ENCODE results near the gene EEF1AKMT2.
"Not testable (repeated sequence)": the region's sequence is repeated elsewhere in the genome, so short reads cannot be mapped to it uniquely, and the experiment has no call there.

The EEF1AKMT2 gene

DNA sequence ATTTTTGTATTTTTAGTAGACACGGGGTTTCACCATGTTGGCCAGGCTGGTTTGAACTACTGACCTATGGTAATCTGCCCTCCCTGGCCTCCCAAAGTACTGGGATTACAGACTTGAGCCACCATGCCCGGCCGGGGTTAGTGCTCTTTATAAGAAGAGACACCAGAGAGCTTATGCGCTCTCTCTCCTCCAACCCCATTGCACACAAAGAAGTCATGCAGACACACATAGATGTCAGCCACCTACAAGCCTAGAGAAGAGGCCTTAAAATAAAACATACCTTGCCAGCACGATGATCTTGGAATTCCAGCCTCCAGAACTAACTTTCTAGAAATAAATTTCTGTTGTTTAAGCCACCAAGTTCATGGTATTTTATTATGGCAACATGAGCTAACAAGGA is 37.5 kb downstream of the EEF1AKMT2 start:
- no peak for DNase-seq

DNA sequence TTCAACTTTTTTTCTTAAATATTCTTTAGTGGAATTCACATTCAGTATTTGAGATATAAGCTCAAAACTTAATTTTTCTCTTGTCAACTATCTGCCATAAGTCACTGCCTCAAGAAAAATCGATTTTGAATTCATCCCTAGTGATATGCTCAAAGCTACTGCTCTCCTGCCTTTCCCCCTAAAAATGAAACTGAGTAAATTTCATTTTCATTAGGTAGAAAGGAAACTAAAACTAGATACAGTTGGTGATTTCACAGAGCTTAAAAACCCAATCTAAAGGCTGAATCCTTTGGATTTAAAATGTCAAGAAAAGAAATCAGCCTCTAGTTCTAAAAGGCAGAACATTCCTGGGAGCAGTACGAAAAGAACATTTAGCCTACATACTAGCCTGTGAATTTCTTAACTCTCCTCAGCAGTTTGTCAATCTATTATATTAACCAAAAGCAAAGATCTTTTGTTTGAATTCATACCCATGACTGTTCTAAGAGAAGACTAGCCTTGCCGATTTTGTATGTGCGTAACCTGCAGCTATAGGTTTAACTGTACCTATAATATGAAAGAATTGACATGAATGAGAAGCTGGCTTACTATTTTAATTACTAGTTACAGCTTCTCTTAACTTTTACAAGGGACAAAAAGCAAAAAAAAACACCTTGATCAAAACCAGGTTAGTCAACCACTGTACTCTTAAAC is 42.6 kb downstream of the EEF1AKMT2 start:
- no peak for DNase-seq

DNA sequence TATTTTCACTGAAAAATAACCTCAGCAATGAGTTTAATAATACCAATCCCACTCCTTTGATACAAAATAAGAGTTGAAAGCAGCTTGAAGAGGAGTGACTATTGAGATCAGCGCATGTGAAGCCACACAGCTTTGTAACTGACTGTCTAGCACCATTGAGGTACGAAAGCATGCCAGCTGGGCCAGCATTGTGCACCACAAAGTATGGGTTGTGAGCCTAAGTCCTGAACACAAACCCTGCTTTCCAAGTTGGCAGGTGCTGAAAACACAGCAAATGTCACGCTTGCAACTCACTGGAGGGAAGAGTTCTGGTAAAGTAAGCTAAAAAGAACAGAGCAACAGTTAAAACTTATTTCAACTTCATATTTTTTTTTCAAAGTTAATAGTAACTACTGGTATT is 43.5 kb downstream of the EEF1AKMT2 start:
- DNase-seq, result no peak

DNA sequence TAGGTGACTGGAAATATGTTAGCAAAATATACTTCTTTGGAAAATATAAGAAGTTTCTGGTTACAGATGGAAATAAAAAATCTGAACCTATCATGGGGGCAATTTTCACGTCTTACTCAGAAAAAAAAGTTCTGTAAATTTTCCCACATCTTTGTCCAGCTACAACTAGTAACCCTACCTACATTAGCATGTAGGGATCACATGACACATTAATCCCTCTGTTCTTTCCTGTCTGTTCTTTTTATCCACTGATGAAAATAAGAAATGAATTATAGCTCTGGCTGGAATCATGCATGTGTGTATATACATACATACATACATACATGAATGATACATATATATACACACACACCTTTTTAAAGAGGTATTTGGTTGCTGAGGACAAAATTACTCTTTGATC is 43.9 kb downstream of the EEF1AKMT2 start:
- no peak for DNase-seq

DNA sequence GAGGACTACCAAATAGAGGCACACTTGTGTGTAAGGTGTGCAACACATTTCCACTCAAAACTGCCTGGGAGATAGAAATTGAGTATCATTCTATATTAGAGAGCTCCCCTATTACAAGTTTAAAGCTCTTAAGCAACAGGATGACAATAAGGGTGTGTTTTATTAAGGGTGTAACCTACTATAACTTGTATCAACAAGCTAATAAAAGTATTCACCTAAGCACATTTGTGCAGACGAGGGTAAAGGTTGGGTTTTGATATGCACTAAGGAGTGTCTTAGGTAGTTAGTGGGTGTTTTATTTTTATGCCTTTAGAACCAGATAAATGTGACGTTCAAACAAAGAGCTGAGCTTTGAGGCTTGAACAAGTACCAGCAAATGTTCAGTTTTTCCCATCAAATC is 44.7 kb downstream of the EEF1AKMT2 start:
- no peak for DNase-seq

DNA sequence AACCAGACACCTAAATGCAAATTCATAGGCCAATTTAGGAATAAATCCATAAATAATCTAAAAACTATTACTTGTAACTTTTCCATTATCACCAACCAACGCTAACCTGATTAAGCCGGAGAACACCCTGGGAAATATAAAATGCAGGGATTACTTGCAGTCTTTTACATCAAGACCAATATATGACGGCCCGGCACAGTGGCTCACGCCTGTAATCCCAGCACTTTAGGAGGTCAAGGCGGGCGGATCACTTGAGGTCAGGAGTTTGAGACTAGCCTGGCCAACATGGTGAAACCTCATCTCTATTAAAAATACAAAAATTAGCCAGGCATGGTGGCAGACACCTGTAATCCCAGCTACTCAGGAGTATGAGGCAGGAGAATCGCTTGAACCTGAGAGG is 45.2 kb downstream of the EEF1AKMT2 start:
- DNase-seq, result not testable (repeated sequence)

DNA sequence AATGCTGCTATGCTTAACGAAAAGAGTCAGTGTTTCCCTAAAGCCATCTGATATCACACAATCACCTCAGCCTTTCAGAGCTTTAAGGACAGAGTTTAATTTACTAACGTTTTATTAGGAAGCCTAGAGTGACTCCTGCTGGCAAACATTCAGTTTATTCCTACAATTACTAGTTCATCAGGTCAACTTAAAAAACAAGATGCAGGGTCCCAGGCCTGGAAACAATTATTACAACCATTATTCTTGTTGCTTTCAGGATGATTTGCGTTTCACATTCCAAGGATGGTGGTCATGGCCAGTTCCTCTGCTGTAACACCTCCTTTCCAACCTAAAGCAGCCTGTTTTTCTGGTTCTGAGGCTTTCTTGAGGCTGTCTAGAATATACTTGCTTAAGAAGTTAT is 46.0 kb downstream of the EEF1AKMT2 start:
- DNase-seq, result no peak

DNA sequence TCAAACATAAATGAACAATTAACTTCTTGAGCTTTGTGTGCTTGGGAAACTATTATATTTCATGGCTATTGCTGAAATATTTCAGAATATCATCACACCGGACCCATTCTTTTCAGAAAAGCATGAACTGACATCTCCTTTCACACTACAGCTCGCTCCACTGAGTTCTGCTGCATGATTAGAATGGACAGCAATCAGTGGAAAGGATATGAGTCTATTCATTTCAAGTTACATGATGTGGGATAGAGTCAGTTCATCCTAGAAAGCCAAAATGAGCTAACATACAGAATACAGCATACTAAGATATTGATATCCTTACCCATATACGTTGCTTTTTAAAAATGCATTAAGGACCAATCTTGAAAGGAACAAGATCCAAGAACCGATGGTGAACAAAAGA is 46.4 kb downstream of the EEF1AKMT2 start:
- DNase-seq, result no peak

DNA sequence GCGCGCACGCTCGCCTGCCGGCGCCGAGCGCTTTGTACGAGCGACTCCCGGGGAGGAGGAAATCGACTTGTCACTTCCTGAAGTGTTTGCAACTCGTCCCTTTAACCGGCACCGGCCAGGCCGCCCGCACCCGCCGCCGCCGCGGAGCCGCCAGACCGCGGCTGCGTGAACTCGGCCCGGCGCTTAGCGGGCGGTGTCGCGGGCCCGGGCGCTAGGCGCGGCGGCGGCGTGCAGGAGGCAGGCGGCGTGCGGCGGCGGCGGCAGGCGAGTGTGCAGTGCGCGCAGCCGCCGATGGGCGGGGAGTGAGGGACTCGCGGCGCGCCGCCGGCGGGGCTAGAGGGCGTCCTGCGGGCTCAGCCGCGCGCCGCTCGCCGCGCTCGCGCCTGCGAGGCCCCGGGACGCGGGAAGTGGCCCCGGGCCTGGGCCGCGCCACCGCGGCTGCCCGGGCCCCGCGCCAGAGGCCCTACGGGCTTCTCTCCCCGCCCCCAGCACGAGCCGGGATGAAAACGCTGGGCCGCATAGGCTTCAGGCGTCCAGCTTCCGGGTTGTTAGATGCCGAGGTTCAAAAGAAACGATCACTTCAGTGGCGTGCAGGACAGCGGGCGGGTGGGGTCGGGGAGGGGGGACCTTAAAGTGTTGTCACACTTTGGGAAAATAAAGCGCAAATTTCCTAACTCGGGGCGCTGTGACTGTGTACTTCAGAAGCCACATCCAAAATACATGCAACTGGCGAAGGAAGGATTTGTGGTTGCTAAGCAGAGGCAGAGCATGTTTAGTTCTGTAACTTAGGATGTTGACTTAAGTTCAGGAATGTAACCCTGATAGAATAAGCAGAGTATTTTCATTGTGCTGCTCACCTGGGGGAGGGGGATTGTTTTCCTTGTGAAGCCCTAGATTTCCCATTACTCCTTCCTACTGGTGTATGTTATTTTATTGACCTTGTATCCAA is 47.3 kb downstream of the EEF1AKMT2 start, which contains the start of gene FAM53B:
FAM53B (minus strand) TSS at position 277 of the 949 bp plus-strand sequence. CDS start 37,665 bp downstream, outside the sequence.
- DNase-seq, result peak; percentile 86

DNA sequence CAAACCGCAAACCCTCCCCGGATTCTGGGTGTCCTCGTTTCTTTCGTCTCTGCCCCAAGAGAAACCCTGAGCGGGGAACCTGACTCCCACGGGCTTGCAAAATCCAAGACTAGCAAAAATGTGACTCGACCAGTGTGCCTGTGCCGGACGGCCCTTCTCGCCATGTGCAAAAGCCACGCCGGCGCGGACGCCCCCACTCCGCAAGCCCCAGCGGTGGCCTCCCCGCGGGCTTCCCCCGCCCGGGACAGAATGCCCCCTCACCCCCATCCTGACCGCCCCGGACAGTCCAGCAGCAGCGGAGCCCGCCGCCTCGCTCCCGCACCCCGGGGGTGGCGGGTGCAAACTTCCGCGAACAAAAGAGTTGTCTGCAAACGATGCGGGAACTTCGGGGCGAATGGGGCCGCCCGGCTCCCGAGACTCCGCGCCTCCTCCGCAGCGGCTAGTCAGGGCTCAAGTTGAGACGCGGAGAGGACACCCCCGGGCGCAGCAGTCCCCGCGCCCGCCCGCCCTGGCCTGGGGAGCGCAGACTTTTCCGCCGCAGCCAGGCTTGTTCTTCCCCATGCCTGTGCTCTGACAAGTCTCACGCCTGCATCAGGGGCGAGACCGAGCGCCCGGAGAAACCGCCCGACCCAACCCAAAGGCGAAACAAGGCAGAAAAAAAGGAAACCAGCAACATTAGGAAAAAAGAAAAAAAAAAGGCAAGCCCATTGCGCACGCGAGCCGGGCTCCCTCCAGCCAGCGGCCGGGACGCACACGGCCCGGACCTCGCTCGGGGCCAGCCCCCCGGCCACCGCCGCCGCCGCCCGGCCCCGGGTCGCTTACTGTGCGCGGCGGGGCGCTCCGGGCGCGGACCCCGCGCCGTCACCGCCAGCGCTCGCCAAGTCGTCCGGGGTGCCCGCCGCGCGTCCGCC is 48.2 kb downstream of the EEF1AKMT2 start:
- DNase-seq, result peak; percentile 75

DNA sequence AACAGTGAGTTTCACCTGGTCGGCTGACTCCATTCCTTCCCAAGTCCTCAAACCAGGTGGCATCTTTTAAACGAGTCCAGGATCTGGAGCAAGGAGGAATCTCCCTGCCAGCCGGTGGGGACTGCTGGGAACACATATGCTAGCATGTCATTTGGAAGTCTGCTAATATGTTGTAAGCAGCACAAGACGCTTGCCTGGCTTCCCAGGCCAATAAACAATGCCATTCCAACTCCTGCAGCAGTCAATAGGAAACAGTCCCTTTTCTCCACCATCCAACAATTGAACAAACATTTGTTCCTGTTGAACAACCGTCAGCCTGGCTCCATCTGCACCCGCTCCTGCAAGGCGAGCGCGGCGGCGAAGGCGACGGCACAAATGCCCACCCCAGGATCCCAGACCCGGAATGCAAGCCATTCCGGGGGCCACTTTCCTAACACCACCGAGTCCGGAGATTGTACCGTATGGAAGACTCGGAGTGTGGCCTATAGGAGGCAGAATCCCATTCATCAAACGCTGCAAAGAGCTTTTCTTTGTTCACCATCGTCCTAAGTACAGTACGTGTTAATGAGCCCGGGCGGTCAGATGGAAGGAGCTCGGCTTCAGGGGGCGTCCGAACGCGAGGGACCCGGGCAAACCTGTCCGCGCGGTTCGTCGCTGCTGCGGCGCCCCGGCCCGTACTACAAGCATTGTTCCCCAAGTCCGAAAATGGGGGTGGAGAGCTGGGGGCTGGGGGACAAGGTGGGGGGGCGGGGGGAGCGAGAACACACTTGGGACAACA is 49.1 kb downstream of the EEF1AKMT2 start:
- DNase-seq, result no peak

DNA sequence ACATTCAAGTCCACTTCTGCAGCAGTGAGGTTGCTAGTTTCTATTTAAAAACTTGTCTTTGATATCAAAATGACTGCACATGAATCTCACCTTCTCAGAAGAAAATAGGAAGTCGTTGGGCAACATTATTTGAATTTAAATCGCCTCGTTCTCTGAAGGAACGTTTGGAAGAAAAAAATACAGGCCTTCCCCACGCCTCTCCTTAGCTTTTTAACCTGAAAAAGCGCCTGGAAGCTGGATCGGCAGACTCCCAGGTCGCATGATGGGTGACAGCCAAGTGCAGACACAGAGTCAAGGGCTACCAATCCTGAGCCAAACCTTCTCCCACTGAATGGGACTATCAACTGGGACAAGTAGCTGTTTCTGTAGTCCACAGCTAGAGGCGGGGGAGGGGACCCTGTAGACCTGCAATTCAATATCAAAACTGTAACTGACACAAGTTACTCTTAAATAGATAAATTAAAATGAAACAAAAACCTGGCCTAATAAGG is 49.7 kb downstream of the EEF1AKMT2 start:
- no peak for DNase-seq

DNA sequence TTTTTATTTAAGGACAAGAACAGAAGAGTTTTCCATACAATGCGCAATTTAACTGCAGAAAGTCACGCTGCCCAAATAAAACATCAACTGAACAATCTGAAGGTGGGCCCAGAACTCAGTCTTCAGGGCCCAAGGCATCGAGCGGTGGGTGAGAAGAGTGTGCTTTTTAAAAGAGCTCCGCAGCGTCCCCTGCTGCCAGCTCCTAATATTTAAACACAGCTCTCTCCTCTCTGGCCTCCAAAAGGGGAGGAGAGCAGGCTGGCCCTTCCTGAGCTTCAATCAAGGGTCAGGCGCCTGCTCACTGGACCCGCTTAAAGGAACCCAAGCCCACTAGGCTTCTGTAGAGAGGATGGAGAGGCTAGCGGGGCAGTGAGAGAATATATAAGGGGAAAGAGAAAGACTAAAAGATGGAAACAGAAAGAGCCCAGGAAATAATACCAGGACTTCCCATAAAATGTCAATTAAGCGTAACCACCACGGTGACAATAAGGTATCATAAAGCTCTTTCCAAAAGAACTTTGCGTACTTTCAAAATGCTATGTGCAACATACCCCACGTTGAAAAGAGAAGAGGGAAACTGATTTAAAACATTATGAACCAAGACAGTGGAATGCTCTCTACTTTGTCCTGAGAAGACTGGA is 50.3 kb downstream of the EEF1AKMT2 start:
- no peak for DNase-seq

DNA sequence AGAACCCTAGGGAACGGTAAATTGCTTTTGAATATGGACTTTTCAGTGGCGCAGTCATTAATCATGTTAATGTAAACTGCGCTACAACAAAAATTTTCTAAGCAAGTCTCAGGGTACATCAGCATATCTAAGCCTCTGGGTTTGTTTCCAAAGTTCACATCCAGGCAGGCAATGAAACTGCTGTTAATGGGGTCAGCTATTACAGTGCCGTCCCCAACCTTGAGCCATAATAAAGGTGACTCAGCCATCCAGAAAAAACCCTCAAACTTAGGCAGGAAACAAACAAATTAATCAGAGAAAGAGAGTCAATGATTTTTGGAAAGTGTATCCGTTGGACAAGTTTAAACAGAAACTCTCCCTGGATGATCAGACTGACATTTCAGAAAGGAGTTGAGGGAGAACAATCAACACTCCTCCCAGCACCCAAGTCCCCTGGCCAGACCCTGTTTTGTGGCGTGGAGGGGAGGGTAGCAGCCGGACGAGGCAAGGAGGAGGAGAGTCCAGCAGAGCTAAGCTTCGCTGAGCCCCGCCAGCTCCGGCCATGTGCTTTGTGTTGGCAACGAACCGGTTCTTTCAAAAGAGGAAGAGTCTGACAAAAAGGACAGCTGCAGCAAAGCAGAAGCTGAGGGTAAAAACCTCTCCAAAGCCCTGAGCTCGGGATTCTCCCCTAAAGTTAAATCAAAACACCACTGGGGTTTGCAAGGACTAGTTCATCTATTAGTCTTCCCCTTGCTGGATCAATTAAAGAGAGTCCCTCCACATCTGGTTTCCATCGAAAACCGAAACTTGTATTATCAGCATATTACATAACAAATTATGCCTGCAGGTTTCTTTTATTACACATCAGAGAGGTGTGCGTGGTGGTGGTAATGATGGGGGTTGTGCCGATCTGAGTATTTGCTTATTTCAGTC is 51.1 kb downstream of the EEF1AKMT2 start:
- no peak for DNase-seq

DNA sequence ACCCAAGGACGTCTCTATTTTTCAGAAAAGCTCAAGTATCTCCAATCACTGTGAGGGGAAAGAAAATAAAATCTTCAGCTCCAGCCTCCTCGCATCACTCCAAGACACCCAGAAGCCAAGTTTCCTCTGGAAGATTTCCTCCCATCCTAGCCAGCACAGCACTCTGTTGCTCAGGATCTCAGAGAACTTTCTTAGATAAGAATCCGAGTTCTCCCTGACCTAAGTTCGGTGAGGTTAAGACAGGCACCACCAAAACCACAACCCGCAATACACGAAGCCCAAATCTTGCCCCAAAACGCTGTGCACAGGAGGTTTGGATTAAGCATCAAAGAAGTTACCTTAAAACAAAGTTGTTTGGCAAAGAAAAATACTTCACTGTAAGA is 51.7 kb downstream of the EEF1AKMT2 start:
- DNase-seq, result no peak

DNA sequence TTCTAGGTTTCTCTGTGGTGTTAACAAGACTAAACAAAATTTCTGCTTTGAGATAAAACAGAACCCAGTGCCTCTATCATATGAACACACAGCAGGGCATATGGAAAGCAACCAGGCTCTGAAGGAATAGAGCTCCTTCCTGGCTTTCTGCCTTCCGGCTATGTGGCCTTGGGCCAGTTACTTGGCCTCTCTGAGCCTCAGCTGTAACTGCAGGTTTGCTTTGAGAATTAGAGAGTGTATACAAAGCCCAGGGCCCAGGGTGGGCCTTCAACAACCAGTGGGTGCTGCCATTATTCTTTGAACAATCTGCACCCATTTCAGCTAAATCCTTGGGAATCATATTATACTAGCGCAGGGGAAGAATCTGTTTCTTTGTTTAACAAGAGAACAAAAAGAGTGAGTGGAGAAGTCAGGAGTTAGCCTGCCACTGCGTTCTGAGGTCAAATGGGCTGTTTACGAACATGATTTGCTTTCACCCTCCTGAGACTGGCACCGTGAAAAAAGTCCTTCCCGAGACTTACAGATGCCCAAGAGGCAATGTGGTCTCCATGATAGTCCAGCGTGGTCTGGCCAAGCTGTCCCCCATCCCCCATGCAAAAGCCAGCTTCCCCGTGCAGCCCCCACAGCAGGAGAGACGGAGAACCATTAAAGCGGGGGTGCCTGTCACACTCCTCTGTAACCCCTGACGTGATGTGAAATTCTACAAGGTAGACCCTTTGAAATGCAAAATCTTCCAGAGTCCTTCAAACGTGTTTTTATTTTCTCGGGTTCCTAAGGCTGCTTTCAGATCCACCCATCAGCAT is 52.4 kb downstream of the EEF1AKMT2 start:
- DNase-seq, result no peak

DNA sequence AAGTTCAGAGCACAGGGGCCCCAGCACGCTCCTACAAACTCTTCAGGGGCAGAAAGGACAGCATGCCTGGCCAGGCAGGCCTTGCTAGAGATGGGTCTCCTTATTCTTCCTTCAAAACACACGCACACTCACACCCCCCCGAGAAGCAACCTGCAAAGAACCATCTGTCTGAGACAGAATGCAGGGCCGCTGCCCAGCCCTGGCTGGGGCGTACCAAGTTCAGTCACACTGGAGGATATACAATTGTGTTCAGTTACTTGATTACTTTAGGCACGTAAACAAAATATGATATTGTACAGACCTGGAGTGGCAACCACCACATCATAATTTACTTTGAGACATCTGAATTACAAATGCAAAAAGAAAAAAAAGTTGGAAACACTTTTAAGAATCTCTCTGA is 53.2 kb downstream of the EEF1AKMT2 start:
- no peak for DNase-seq

DNA sequence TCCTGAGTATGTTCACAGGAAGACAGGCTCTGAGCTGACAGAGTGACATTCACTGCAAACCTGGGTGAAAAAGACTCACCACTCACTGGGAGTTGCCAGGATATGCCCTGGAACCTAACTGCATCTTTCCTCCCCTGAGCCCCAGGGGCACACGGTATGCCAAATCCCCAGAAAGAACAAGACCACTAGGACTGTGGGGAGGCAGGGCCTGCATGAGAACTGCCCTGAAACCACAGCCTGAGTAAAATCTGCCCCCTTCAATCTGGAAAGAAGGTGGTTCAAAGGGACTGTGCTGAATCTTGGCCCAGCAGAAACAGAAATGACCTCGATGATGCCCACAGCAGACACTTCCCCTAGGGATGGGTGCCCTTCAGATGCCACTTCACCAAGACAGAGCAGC is 54.0 kb downstream of the EEF1AKMT2 start:
- no peak for DNase-seq

DNA sequence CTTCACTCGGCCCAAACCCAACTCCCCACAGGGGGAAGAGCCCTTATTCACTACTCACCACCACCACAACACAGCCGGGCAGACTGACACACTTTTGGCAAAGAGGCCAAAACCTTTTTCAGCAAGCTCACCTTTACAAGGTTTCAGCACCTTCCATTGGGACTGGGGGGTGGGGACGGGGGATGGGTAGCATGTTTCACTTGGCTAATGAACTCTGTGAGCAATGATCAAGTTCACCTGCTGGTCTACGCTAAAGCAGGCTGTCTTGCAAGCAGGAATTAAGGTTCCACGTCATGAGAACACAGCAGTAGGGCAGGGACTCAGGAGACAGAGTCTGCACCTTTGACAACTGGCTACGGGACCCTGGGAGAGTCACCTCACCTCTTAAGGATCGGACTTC is 54.5 kb downstream of the EEF1AKMT2 start:
- DNase-seq, result no peak

Data from activated CD8-positive, alpha-beta memory T cell treated with anti-CD3 and anti-CD28 coated beads, Interleukin-2, amount 50 U/mL, for 48 hours (primary cell).